ENCODE data around the gene COL9A2. TPM values are rescaled to one million over a fixed set of nuclear protein-coding genes. Genes with fewer than 3 reads are reported as not detected.
A peak's percentile ranks its signal among the peaks of the same experiment; 100 is the strongest.

The COL9A2 gene
- polyA plus RNA-seq (2012; rRNA removed), result 0.63 and 0.94 TPM in 2 replicates
- 0.44 and 0.56 TPM in 2 replicates for polyA plus RNA-seq (2012; cell fraction: cytosol; rRNA removed)
- polyA plus RNA-seq (2012; cell fraction: nucleus; rRNA removed), result 1.2 and 1.4 TPM in 2 replicates

DNA sequence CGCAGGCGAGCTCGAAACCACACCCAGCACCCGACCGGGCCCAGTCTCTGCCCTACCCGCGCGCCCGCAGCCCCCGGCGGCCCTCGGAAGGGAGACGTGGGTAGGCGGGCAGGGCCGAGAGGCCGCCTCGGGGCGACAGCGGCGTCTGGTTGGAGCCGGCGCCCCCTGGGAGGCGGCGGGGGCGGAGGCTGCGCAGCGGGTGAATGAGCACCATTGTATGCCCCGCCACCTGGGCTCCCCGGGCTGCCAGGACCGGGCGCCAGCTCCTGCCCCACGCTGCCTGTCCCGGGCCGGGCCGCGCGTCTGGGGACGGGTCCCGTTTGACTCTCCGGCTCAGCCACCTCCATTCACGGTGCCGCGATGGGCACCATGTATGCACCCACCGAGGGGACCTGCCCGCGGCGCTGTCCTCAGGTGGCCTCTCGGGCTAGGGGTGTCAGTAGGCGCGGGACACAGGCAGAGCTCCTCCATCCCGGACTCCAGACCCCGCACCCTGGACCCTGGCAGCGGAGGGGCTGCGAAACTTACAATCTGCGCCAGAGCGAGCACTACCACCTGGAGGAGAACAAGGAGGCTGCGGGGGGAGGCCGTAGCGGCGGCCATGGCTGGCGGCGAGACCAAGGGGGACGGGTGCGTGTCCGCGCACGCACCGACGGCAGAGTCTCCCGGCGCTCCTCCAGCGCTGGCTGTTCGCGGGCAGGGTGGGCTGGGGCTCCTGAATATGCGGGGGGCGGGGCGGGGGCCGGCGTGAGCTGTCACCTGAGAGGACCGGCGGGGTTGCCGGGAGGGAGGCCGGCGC is at the start of gene COL9A2:
Gene COL9A2 (minus strand): TSS at position 692 of the 799 bp plus-strand sequence. CDS start 89 bp downstream, at position 603.
- no peaks in the 10 kb centered on the region for H3K36me3 ChIP-seq (replicated peaks in 1 of 2; ENCODE audit: control insufficient read depth in 1 of 2, insufficient read depth in 2 of 2, low read length in 1 of 2)
- no peaks in the 10 kb centered on the region for H3K9me2 ChIP-seq
- POLR2A ChIA-PET, result interaction anchor here (1.4 kb wide), 1 partner anchor 22 kb away, joined by 5 read pairs; no protein-coding TSS in a partner anchor
- no peaks in the 10 kb centered on the region for H3K79me2 ChIP-seq (ENCODE audit: insufficient read depth)
- no peak within 1 kb of the TSS for H3K9ac ChIP-seq
- WGBS (ENCODE audit: low lambda C conversion rate), result 27% methylated on average over 3 of the region's 84 CpGs
- CTCF ChIA-PET, result interaction anchor here (0.8 to 12.5 kb wide), 14 partner anchors 12 to 238 kb away, joined by 3 to 150 read pairs (median 6); no protein-coding TSS in a partner anchor
- no peak within 1 kb of the TSS for H3K27ac ChIP-seq (ENCODE audit: low read depth in 2 of 2, low read length in 1 of 2)
- H3K4me3 ChIP-seq (ENCODE audit: low read depth in 2 of 2, low read length in 1 of 2), result peak within 1 kb of the TSS; percentile 44 to 48
- no peaks in the 10 kb centered on the region; the same call in 1 of the 2 replicates for H3K27me3 ChIP-seq (ENCODE audit: insufficient read depth)
- peak within 1 kb of the TSS; percentile 88; the same call in 1 of the 2 replicates for H2AFZ ChIP-seq (ENCODE audit: low read depth)
- peak; percentile 85 for DNase-seq
- H3K4me2 ChIP-seq, result peak within 1 kb of the TSS; percentile 65
- no peaks in the 10 kb centered on the region for H3K9me3 ChIP-seq
- H4K20me1 ChIP-seq (ENCODE audit: insufficient read depth), result no peaks in the 10 kb centered on the region
- H3K4me1 ChIP-seq (ENCODE audit: control insufficient read depth in 1 of 2, insufficient read depth in 2 of 2, low read depth in 1 of 2, low read length in 1 of 2), result peaks cover 0 to 6% of the 10 kb centered on the region in 2 experiments; a peak in 1 of 4 replicates
- TF ChIP-seq MEF2A (IDR thresholded peaks at IDR 0.05; ENCODE audit: borderline replicate concordance, low read depth), result no peak
- no peak for TF ChIP-seq TAF1 (IDR thresholded peaks at IDR 0.05; ENCODE audit: borderline replicate concordance, low read depth, low read length)
- TF ChIP-seq MXI1 (IDR thresholded peaks at IDR 0.05; ENCODE audit: low read depth, low read length), result no peak
- TF ChIP-seq JUND (IDR thresholded peaks at IDR 0.05), result no peak
- no peak for TF ChIP-seq EP300 (IDR thresholded peaks at IDR 0.05; ENCODE audit: borderline replicate concordance in 1 of 2, low read depth in 1 of 2, low read length in 1 of 2)
- TF ChIP-seq, protein P1, sequence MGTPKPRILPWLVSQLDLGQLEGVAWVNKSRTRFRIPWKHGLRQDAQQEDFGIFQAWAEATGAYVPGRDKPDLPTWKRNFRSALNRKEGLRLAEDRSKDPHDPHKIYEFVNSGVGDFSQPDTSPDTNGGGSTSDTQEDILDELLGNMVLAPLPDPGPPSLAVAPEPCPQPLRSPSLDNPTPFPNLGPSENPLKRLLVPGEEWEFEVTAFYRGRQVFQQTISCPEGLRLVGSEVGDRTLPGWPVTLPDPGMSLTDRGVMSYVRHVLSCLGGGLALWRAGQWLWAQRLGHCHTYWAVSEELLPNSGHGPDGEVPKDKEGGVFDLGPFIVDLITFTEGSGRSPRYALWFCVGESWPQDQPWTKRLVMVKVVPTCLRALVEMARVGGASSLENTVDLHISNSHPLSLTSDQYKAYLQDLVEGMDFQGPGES (IDR thresholded peaks at IDR 0.05; ENCODE audit: low read depth, low read length), result no peak
- no peak for TF ChIP-seq RCOR1 (IDR thresholded peaks at IDR 0.05; ENCODE audit: low read length)
- no peak for TF ChIP-seq FOXM1 (IDR thresholded peaks at IDR 0.05; ENCODE audit: low read depth)
- no peak for TF ChIP-seq TCF12 (IDR thresholded peaks at IDR 0.05)
- TF ChIP-seq CHD2 (IDR thresholded peaks at IDR 0.05; ENCODE audit: low read length, partially characterized antibody), result no peak
- no peak for TF ChIP-seq RXRA (IDR thresholded peaks at IDR 0.05; ENCODE audit: borderline replicate concordance, low read depth)
- H3F3A ChIP-seq (replicated peaks; ENCODE audit: insufficient read depth), result no peaks in the 10 kb centered on the region

- no peaks in the 10 kb centered on the region for H3F3A ChIP-seq (replicated peaks; ENCODE audit: insufficient read depth)
- ChIA-PET POLR2A (no interaction called here), CTCF (interaction anchor here (0.8 to 2.1 kb wide), 3 partner anchors 9 to 211 kb away, joined by 3 to 13 read pairs (median 6); no protein-coding TSS in a partner anchor)
- no peak overlapping the region for H3K4me3 ChIP-seq (ENCODE audit: low read depth in 2 of 2, low read length in 1 of 2)
- H3K9me3 ChIP-seq, result 0 out of 2 replicates have a peak, but pooled peaks cover 10% of the 10 kb centered on the region
- no peak overlapping the region for H3K9ac ChIP-seq
- no peaks in the 10 kb centered on the region for H4K20me1 ChIP-seq (ENCODE audit: insufficient read depth)
- no peaks in the 10 kb centered on the region for H3K79me2 ChIP-seq (ENCODE audit: insufficient read depth)
- no peak overlapping the region for H2AFZ ChIP-seq (ENCODE audit: low read depth)
- no peaks in the 10 kb centered on the region for H3K36me3 ChIP-seq (replicated peaks in 1 of 2; ENCODE audit: control insufficient read depth in 1 of 2, insufficient read depth in 2 of 2, low read length in 1 of 2)
- DNase-seq, result no peak
- WGBS (ENCODE audit: low lambda C conversion rate), result 12% methylated on average over 2 of the region's 2 CpGs
- H3K9me2 ChIP-seq, result no peaks in the 10 kb centered on the region
- peaks cover 4 to 10% of the 10 kb centered on the region in 2 experiments; a peak in 2 of 4 replicates for H3K4me1 ChIP-seq (ENCODE audit: control insufficient read depth in 1 of 2, insufficient read depth in 2 of 2, low read depth in 1 of 2, low read length in 1 of 2)
- no peak overlapping the region for H3K4me2 ChIP-seq
- no peak for TF ChIP-seq CHD2 (IDR thresholded peaks at IDR 0.05; ENCODE audit: low read length, partially characterized antibody)
- 0 out of 2 replicates have a peak, but pooled peaks have one; percentile 8 for TF ChIP-seq CTCF (IDR thresholded peaks at IDR 0.05)
- H3K27me3 ChIP-seq (ENCODE audit: insufficient read depth), result no peaks in the 10 kb centered on the region
- no peak overlapping the region for H3K27ac ChIP-seq (ENCODE audit: low read depth in 2 of 2, low read length in 1 of 2)
Measured at GRCh38 chr1:40363721-40364120, 46.6 kb upstream of the COL9A2 start.

All from SK-N-SH (cell line).